ENCODE data around the gene SOX13.

Gene SOX13

DNA sequence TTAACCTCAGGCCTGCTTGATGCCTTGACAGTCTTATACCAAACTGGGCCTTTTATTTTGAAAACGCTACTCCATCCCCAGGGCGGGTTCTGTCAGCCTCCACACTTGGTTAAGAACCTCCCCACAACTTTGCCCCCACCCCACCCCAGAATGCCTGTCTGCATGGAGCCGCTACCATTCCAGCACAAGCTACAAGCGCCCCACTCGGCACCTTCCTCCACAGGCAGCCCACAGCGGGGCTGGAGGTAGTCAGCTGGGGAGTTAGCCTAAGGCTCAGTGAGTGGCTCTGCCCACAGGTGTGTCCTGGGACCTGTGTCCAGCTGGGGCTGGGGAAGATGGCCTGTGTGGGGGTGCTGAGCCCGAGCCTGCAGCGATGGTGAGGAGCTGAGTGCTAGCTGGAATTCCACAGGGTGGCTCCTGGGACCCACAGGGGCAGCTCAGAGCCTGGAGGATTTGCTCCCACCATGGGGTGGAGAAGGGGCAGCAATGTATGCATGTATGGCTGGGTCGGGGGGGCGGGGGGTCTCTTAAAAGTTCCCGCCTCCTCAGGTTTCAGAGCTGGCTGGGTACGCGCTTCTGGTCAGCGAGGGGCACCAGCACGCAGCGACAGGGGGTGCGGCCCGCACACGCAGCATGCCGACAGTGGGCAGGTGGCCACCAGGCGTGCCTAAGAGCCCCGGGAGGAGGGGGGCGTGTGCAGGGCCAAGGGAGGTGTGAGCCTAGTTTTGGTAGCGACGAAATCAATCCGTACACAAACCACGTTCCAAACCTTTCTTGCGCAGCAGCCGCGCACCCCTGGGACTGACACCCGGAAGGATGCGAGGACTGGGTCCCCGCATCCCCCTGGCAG is 78.0 kb downstream of the SOX13 start:
- Histone ChIP-seq H3K9ac (ENCODE audit: low read length) (peak overlapping the region; percentile 53), H3K27me3 (ENCODE audit: control insufficient read depth in 1 of 2, insufficient read depth in 1 of 2, low read length in 2 of 2) (peaks cover 10 to 65% of the 10 kb centered on the region in 2 experiments), H2BK5ac (ENCODE audit: low read depth, low read length, poor library complexity, severe bottlenecking) (no peak overlapping the region), H2BK120ac (ENCODE audit: low read depth, low read length) (no peak overlapping the region), H2AFZ (ENCODE audit: low read depth, low read length) (peak overlapping the region; percentile 58), H3K36me3 (ENCODE audit: control insufficient read depth in 1 of 2, insufficient read depth in 2 of 2, low read depth in 1 of 2, low read length in 2 of 2) (peaks cover 0 to under 1% of the 10 kb centered on the region in 2 experiments), H3K79me1 (replicated peaks; ENCODE audit: low read length, poor library complexity, severe bottlenecking) (no peaks in the 10 kb centered on the region), H3K9me3 (ENCODE audit: control insufficient read depth, low read length) (no peaks in the 10 kb centered on the region), H3K4ac (ENCODE audit: low read depth in 1 of 2, low read length in 2 of 2) (no peak overlapping the region), H3K27ac (ENCODE audit: low read length, poor library complexity, severe bottlenecking) (no peak overlapping the region), H3K14ac (ENCODE audit: low read length in 2 of 2) (no peak overlapping the region), H2AK5ac (ENCODE audit: low read length, severe bottlenecking) (no peak overlapping the region), H2BK12ac (ENCODE audit: low read length in 2 of 2) (peak overlapping the region in 1 of 2 experiments; percentile 18), H2BK15ac (ENCODE audit: low read depth, poor library complexity, severe bottlenecking) (peak overlapping the region; percentile 89), H4K8ac (ENCODE audit: low read length) (peak overlapping the region; percentile 9), H3K23ac (ENCODE audit: low read length in 2 of 2) (peak overlapping the region in 1 of 2 experiments; percentile 18), H4K91ac (ENCODE audit: low read length) (peak overlapping the region; percentile 35), H3K4me3 (ENCODE audit: insufficient read depth in 1 of 2, low read depth in 1 of 2, low read length in 2 of 2) (peak overlapping the region; percentile 71 to 75), H3K4me2 (ENCODE audit: low read length, poor library complexity, severe bottlenecking) (peak overlapping the region; percentile 89), H3K18ac (ENCODE audit: low read depth in 1 of 2, low read length in 2 of 2) (no peak overlapping the region), H3K4me1 (ENCODE audit: control insufficient read depth, insufficient read depth, low read depth, low read length) (peaks cover 17% of the 10 kb centered on the region)
- DNase-seq = peak; percentile 8
- WGBS = 32% methylated on average over 25 of the region's 33 CpGs

DNA sequence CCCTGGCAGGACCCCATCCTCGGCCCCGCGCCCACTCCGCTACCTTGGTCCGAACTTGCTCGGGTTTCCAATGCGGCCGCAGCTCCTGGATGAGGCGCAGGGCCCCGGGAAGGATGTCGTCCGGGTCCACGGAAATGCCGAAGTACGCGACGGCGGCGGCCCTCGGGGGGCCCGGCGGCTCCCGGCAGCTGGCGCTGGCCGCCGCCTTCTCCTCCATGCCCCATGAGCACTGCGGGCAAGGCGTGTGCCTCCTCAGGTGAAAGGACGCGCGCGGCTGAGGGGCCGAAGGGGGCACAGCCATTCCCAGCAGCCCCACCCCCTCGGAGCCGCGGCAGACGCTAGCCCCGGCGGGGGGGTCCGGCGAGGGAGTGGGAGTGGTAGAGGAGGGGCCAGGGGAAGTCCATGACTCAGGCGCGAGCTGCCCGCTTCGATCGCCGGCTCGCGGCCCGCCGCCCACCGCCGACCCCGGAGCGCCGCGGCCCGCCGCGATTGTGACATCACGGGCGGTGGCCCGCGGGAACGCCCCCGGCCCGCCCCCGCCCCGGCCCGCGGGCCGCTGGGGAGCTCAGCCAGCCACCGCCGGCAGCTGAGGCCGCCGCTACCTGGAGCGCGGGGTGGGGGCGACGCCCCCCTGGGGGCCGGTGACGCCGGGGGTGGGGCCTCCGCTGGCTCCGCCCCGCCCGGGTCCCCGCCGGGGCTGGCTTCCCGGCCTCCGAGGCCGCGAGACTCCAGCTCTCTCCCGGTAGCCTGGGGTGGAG is 78.8 kb downstream of the SOX13 start, which contains the start of gene ETNK2:
Gene ETNK2, minus strand, starts transcription at position 493 of the 758 bp plus-strand sequence. Its CDS starts 192 bp downstream, at position 301.
- Histone ChIP-seq H3K27ac (ENCODE audit: low read length, poor library complexity, severe bottlenecking) (no peak within 1 kb of the TSS), H2AK5ac (ENCODE audit: low read length, severe bottlenecking) (no peak within 1 kb of the TSS), H3K14ac (ENCODE audit: low read length in 2 of 2) (no peak within 1 kb of the TSS), H2BK12ac (ENCODE audit: low read length in 2 of 2) (peak within 1 kb of the TSS in 1 of 2 experiments; percentile 18), H4K8ac (ENCODE audit: low read length) (peak within 1 kb of the TSS; percentile 76), H2BK15ac (ENCODE audit: low read depth, poor library complexity, severe bottlenecking) (peak within 1 kb of the TSS; percentile 89), H3K4me2 (ENCODE audit: low read length, poor library complexity, severe bottlenecking) (peak within 1 kb of the TSS; percentile 89), H3K23ac (ENCODE audit: low read length in 2 of 2) (peak within 1 kb of the TSS in 1 of 2 experiments; percentile 54), H2BK120ac (ENCODE audit: low read depth, low read length) (peak within 1 kb of the TSS; percentile 24), H2AFZ (ENCODE audit: low read depth, low read length) (peak within 1 kb of the TSS; percentile 60), H3K9me3 (ENCODE audit: control insufficient read depth, low read length) (no peaks in the 10 kb centered on the region), H4K91ac (ENCODE audit: low read length) (peak within 1 kb of the TSS; percentile 35), H3K4me1 (ENCODE audit: control insufficient read depth, insufficient read depth, low read depth, low read length) (peaks cover 17% of the 10 kb centered on the region), H3K9ac (ENCODE audit: low read length) (peak within 1 kb of the TSS; percentile 53), H3K27me3 (ENCODE audit: control insufficient read depth in 1 of 2, insufficient read depth in 1 of 2, low read length in 2 of 2) (peaks cover 18 to 66% of the 10 kb centered on the region in 2 experiments), H3K36me3 (ENCODE audit: control insufficient read depth in 1 of 2, insufficient read depth in 2 of 2, low read depth in 1 of 2, low read length in 2 of 2) (no peaks in the 10 kb centered on the region), H3K4me3 (ENCODE audit: insufficient read depth in 1 of 2, low read depth in 1 of 2, low read length in 2 of 2) (peak within 1 kb of the TSS; percentile 71 to 75), H3K4ac (ENCODE audit: low read depth in 1 of 2, low read length in 2 of 2) (peak within 1 kb of the TSS; percentile 17 to 48), H3K18ac (ENCODE audit: low read depth in 1 of 2, low read length in 2 of 2) (peak within 1 kb of the TSS; percentile 74 to 78), H2BK5ac (ENCODE audit: low read depth, low read length, poor library complexity, severe bottlenecking) (no peak within 1 kb of the TSS), H3K79me1 (replicated peaks; ENCODE audit: low read length, poor library complexity, severe bottlenecking) (no peaks in the 10 kb centered on the region)
- WGBS = under 1% methylated on average over 56 of the region's 94 CpGs
- peak; percentile 57 for DNase-seq

DNA sequence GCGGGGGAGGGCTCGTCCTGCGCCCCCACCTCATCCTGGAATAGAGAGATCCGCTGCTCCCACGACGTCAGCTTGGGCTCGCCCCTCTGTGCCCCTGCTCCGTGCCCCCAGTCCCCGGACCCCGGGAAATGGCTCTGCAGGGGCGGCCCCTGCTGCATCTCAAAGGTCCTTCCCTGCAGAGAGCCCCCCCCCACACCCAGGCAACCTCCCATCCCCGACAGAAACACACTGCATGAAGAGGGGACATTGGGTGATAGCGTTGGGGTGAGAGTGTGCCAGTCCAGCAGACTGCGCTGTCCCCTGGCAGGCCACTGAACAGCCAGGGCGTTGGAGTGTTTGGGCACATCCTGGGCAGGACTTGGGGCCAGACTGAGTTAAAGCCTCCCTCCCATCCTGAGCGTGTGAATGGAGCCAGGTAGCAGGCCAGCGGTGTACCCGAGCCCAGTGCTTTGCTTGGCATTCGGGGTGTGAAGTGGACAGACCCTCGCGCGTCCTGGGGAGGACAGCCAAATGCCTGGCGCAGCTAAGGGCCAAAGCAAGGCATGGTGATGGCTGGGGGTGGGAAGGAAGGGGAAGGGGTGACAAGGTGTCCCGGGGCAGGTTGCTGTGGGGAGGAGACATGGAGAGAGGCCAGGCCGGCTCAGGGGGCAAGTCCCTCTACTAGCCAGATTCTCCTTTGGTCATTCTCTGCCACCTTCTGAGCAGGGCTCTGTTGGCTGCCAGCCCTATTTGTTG is 79.6 kb downstream of the SOX13 start:
- H2BK15ac ChIP-seq (ENCODE audit: low read depth, poor library complexity, severe bottlenecking) = peak overlapping the region; percentile 19
- H3K4me1 ChIP-seq (ENCODE audit: control insufficient read depth, insufficient read depth, low read depth, low read length) = peaks cover 17% of the 10 kb centered on the region
- no peak overlapping the region for H2AK5ac ChIP-seq (ENCODE audit: low read length, severe bottlenecking)

More for the DNA sequence above, 79.6 kb downstream of the SOX13 start:
- peak overlapping the region; percentile 60 for H2AFZ ChIP-seq (ENCODE audit: low read depth, low read length)
- H3K14ac ChIP-seq (ENCODE audit: low read length in 2 of 2) = no peak overlapping the region
- WGBS = 55% methylated on average over 17 of the region's 25 CpGs
- peak overlapping the region; percentile 45 for H3K9ac ChIP-seq (ENCODE audit: low read length)
- DNase-seq = no peak
- no peak overlapping the region for H2BK5ac ChIP-seq (ENCODE audit: low read depth, low read length, poor library complexity, severe bottlenecking)
- peak overlapping the region in 1 of 2 experiments; percentile 54 for H3K23ac ChIP-seq (ENCODE audit: low read length in 2 of 2)
- peak overlapping the region; percentile 41 for H4K8ac ChIP-seq (ENCODE audit: low read length)
- peaks cover 26 to 72% of the 10 kb centered on the region in 2 experiments for H3K27me3 ChIP-seq (ENCODE audit: control insufficient read depth in 1 of 2, insufficient read depth in 1 of 2, low read length in 2 of 2)
- H3K4ac ChIP-seq (ENCODE audit: low read depth in 1 of 2, low read length in 2 of 2) = peak overlapping the region; percentile 17 to 48
- H3K4me3 ChIP-seq (ENCODE audit: insufficient read depth in 1 of 2, low read depth in 1 of 2, low read length in 2 of 2) = peak overlapping the region; percentile 49 to 71
- H4K91ac ChIP-seq (ENCODE audit: low read length) = peak overlapping the region; percentile 1
- peak overlapping the region; percentile 89 for H3K4me2 ChIP-seq (ENCODE audit: low read length, poor library complexity, severe bottlenecking)
- no peaks in the 10 kb centered on the region for H3K79me1 ChIP-seq (replicated peaks; ENCODE audit: low read length, poor library complexity, severe bottlenecking)
- H3K9me3 ChIP-seq (ENCODE audit: control insufficient read depth, low read length) = no peaks in the 10 kb centered on the region
- H3K18ac ChIP-seq (ENCODE audit: low read depth in 1 of 2, low read length in 2 of 2) = peak overlapping the region in 1 of 2 experiments; percentile 74
- no peak overlapping the region for H2BK12ac ChIP-seq (ENCODE audit: low read length in 2 of 2)
- no peak overlapping the region for H3K27ac ChIP-seq (ENCODE audit: low read length, poor library complexity, severe bottlenecking)
- H3K36me3 ChIP-seq (ENCODE audit: control insufficient read depth in 1 of 2, insufficient read depth in 2 of 2, low read depth in 1 of 2, low read length in 2 of 2) = no peaks in the 10 kb centered on the region
- H2BK120ac ChIP-seq (ENCODE audit: low read depth, low read length) = peak overlapping the region; percentile 19

Data from mesenchymal stem cell (in vitro differentiated cells and primary cell).